GM19099 (cell line): ENCODE measurements around the gene ALAD.
A peak's percentile ranks its signal among the peaks of the same experiment; 100 is the strongest.

Source experiments
- POLR2A ChIP-seq: IDR thresholded peaks from 3 replicates; pipeline ENCODE4 v1.6.1; 2011; ENCODE audit warnings: low read depth; ENCODE audit not compliant: insufficient read length; ENCODE audit errors: extremely low read depth

ALAD gene

DNA sequence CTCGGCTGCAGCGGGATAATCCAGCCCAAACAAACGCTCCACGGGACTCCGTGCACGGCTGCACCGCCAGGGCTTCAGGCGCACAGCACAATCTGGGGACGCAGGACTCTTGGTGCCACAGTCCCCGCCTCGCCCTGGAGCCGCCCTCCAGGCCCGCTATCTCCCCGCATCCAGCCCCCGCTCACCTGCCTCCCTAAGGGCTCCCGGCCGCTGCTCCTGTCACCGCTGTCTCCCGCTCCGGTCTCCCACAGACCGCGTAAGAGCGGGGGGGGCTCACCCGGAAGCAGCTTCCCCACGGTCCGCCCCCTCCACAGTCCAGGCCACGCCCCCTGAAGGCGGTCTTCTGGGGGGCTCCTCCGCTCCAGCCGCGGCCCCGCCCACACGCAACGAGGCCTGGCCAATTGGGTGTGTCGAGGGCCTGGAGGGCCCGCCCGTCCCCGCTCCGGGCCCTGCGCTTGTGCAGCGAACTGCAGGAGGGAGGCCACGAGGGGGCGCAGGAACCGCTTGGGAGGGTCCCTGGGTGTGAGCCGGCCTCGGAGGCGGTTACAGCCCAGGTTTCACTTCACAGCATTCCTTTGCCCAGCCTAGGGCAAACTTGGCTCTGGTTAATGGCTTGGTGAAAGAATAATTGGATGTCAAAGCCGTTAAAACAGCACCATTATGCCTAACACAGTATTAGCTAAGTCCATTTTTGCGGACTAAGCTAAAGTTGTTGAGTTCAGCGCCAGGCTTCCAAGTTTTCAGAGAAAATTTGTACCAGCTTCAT is at the start of gene ALAD:
Gene ALAD, minus strand, starts transcription at position 258 of the 766 bp plus-strand sequence. CDS start 7,725 bp downstream, outside the sequence.
- TF ChIP-seq POLR2A: peak; percentile 77

DNA sequence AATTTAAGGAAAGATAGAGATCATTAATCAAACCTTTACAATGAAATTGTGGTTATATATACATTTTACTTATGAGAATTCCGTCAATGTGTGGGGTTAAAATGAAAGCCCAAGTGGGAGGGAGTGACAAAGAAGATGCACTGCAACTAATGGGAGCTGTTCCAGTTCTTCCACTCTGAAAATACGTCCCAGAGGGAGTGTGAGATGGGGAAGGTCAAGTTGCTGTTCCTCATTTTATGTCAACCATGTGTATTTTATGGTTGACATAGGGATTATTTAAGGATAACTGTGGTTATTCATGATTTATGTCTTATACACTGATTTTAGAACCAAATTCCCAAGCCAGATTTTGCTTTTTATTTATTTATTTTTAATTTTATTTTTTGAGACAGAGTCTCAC is 48.3 kb upstream of the ALAD start:
- no peak for TF ChIP-seq POLR2A

DNA sequence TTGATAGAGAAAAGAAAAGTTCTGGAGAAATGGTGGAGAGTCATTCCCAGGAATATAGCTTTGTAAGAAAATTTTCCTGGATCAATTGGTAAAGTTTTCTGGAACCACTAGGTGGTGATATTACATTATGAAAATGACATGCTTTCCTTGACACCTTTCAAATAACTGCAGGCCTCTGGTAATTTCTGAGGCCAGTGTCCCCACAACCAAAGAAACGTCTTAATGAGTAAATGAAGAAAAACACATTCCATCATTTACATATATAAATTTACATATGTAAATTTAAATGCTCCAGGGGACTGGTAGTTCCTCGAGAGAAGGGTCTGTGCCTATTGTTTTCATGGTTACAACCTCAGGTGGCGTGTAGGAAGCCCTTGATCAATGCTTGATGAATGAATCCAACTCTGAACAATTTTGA is 45.2 kb upstream of the ALAD start:
- no peak for TF ChIP-seq POLR2A

DNA sequence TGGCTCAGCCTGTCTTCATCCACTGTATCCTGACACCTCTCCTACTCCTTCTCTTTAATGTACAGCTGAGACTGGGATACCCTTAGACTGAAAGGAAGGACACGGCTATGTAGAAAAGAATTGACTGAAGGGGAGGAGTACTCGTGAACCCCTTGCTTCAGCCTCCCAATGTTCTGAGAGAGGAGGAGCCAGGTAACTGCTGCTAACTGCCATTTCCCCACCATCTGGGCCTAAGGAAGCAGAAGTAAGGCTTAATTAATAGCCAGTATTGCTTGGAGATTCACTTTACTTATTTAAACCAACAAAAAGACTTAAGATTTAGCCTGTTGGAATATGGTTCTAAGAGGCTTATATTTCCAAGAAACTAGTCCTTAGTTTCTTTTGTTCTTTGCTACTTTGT is 43.7 kb upstream of the ALAD start:
- TF ChIP-seq POLR2A: no peak

DNA sequence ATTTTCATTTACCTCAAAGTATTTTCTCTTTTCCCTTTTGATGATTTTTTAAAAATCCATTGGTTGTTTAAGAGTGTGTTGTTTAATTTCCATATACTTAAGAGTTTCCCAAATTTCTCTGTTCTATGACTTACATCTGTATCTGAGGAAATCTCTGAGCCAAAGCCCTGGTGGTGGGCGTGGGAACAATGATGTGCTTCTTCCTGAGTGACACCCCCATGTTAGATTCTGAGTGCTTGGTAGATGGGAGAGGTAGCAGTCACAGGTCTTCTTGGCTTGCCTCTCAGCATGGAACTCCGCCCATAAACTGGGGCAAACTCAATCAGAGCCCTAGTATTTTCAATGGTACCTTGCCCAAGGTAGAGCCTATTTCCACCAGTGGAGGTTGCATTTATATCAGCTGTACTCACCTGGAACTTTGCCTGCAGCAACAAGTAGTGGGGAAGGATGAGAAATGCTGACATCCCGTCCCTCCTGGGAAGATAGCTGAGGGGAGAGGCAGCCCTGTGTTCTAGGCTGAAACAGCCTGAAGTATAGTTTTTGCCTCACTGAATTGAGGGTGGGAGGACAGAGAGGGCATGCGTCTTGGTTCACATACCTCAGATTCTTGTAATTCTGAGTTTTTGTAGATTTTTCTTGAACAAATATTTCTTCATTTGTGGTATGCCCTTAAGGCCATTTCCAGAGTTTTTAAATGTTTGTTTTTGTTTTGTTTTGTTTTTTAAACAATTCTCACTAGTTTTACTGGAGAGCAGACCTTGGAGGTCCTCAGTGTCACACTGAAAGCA is 35.8 kb upstream of the ALAD start:
- no peak for TF ChIP-seq POLR2A

DNA sequence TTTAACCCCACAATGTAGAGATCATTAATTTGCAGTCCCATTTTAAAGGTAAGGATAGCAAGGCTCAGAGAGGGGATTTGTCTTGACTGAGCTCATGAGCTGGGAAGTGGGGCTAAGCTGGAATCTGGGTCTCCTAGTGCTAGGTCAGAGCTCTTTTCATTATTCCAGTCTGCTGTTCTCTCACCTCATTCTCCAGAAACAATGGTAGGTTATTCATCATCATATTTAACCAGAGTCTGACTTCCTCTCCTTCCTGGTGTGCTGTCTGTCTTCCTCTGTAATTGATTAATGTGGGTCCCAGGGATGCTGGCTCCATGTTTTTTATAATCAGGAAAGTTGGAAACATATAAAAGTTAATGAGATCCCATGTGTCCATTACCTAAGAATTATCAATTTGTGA is 30.1 kb upstream of the ALAD start:
- TF ChIP-seq POLR2A: no peak

DNA sequence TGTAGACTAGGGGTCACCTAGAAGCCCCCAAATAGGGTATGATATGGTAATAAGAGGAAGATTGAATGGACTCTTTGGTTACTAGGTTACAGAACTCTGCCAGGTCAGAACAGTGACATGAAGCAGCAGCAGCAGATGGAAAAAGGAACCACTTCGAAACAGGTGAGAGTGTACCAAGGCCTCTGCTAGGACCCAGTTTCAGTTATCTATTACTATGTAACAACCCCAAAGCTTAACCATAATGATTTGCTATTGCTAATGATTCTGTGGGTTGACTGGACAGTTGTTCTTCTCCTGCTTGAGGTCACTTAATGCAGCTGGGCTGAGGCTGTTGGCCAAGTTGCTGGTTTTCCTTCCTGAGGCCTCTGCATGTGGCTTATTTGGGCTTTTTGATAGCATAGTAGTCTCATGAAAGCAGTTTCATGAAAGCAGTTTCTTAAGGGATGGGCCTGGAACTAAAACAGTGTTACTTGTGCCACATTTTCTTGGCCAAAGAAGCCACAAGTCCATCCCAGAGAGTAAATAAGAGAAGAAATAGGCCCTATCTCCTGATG is 27.1 kb upstream of the ALAD start:
- no peak for TF ChIP-seq POLR2A

DNA sequence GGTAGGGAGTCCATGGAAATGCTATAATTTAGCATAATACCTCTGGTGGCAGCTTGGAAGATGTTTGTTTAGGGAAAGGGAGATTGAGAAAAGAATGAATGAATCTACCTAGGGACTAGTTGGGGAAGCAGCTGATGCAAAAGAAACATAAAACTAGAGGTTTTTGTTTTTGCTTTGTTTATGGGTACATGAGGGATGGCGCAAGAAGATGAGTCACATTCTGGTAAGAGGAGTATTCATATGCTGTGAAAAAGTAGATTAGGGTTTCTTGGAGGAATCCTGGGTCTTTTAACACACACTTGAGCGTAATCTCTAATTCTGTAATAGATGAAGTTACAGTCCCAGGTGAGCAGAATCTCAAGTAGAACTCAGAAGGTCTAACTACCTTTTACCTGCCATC is 26.5 kb upstream of the ALAD start:
- no peak for TF ChIP-seq POLR2A

DNA sequence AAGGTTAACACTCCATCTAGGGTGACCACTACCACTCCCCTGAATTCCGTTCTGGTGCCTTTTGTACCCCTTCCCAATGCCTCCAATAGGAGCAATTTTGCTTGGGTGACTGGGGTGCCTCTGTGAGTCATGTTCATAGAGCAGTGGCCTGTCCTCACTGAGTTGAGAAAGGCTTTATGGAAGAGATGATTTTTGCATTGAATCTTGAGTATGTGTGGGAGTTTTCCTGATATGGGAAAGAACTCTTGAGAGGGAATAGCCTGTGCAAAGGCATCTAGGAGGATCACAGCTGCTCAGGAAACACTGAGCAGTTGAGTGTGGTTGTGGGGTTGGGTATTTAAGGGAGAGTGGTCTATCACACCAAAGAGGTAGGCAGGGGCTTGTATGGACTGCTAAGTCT is 25.6 kb upstream of the ALAD start:
- TF ChIP-seq POLR2A: no peak

DNA sequence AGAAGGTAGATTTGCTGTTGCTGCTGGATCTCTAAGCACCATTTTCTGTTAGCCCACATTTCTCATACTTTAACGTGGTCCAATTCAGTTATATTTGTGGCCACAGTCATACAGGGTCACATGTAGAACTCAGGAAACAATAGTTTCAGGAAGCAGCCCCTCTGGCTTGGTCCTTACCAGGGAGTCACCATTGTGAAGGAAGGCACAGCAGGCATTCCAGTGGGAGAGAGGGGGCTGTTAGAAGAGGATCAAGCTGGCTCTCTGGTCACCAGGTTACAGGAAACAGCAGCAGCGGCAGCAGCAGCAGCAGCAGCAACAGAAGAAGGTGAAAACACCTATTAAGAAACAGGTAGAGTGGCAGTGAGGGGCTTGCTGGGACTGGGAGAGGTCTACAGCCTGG is 24.0 kb upstream of the ALAD start:
- TF ChIP-seq POLR2A: no peak

DNA sequence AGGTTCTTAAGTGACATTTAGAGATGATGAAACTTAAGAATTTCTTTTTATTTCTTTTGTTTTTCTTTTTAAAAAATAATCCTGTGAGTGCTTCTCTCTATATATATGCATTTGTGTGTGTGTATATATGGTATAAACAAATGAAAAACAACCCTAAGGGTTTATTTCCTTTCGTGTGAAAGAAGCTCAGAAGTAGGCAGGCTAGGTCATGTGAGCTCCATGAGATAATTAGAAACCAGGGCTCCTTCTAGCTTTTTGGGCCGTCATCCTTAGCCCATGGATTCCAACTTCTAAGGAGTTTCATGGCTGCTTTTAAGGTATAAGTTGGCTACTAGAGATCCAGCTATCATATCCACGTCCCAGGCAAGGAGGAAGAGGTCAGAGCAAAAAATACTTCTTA is 20.6 kb upstream of the ALAD start:
- TF ChIP-seq POLR2A: no peak

DNA sequence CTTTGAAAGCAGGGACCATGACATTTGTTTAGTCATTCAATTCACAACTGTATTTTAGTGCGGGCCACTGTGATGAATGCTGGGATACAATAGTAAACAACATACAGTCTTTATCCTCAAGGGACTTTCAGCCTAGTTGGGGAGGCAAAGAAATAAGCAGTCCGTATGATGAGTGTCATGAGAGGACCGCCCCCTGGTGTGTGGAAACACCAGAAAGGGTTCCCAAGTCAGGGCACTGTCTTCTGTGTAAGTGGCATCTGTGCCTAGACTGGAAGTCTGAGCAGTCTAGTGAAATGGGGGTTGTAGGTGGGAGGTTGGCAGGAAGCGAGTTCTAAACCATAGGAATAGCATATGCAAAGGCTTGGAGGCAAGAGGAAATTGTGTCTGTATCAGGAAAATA is 16.3 kb upstream of the ALAD start:
- TF ChIP-seq POLR2A: no peak

DNA sequence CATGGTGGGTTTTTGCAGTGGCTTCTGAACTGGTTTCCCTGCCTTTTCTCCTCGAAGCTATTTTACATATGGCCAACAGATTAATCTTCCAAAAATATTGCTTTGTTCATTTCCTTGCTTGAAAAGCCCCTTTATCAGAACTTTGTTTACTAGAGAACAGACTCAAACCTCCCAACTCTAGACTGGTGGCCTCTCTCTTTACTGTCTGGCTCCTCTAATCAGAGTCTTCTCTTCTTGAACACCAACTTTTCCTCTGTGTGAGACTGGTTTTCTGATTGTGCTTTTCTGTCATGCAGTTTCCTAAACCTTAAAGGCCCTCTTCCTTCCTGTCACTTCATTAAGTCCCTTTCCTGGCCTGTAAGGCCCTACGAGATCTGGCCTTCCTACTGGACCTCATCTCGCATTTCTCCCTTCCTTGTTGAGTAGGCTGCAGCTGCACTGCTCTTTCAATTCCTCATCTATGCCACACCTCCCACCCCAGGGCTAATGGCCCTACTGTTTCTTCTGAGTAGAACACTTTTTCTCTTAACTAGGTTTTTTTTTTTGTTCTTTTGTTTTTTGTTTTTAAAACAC is 15.2 kb upstream of the ALAD start:
- TF ChIP-seq POLR2A: peak; percentile 52

DNA sequence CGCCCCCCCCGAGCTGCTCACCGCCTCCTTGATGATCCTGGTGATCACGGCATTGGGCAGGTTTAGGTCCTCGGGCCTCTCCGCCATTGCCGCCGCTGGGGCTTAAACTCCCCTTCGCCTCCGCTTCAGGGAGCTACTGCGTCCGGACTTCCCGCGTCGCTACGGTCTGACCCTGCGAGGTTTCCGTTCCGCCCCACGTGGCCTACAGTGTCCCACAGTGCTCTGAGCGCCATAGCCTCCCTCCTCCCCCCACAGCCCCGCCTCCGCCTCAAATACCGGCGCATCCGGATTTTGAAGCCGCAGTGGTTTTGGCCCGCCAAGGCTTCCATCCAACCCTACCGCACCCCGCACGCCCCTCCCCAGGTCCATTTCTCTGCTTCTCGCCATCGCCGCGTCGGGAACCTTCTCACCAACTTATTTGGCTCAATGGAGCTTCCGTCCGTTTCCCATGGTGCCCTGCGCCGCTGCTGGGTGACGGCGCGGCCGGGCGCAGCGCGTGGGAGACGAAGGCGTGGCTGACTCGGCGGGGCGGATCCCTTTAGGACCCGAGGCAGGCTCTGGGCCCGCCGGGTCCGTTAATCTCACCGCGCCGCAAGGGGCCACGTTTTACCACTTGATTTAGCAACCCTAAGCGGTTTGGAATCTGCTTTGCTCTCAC is 9.3 kb upstream of the ALAD start, which contains the start of the genes C9orf43 and POLE3:
Gene C9orf43, plus strand, starts transcription at position 541 of the 658 bp plus-strand sequence. CDS start 2,747 bp downstream, outside the sequence.
Gene POLE3, minus strand, starts transcription at position 469 of the 658 bp plus-strand sequence. Its CDS starts 382 bp downstream, at position 87.
- peak; percentile 75 for TF ChIP-seq POLR2A

DNA sequence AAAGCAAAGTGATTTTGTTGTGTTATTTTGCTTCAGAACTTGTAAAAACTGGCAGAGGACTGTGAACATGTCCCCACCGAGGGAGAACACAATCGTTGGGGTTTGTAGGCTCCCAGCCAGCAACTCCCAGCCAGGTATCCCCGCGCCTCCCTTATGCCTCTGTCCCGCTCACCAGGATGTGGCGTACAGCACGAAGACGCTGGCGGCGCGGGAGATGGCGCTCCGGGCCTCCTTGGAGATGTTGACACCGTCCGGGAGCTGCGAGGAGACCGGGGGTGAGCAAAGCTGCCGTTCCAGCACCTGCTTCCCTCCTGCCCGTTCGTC is 8.8 kb upstream of the ALAD start:
- no peak for TF ChIP-seq POLR2A

DNA sequence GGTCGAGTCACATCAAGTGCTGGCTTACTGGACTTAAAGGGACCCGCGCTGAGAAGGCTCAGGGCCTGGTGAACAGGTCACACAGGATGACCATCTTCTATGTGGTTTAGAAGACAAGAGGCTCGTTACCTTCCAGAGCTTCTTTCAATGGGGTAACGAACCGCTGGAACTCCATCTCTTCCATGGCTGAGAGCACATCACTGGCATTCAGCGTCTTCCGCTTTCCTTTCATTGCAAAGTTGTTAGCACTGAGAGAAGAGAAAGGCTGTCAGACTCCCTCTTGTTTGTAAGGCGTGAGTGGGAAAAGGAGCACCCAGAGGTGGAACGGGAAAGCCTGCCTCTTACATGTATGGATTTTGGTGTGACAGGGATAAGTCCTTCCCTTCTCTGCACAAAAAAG is 8.4 kb upstream of the ALAD start:
- TF ChIP-seq POLR2A: no peak

DNA sequence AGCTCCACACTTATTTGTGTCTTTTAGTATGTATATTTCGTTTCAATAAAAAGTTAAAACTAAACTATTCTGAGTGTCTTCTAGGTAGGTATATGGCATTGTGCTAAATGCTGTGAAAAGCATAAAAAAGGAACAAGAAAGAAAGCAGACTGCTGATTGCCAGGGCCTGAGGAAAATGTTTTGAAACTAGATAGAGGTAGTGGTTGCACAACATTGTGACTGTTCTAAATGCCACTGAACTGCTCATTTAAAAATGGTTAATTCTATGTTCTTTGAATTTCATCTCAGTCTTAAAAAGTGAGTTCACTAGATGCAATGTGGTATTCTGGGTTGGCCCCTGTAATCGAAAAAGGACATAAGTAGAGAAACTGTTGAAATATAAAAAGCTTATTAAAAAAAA is 2.6 kb upstream of the ALAD start:
- TF ChIP-seq POLR2A: no peak
